Measurements from ENCODE around the gene RNF40. TPM values are rescaled to one million over a fixed set of nuclear protein-coding genes. Genes with fewer than 3 reads are reported as not detected.
"Not testable (repeated sequence)": the region's sequence is repeated elsewhere in the genome, so short reads cannot be mapped to it uniquely, and the experiment has no call there.

The RNF40 gene
- total RNA-seq, 2 experiments from 2014 or later: 95.2 to 107 TPM

DNA sequence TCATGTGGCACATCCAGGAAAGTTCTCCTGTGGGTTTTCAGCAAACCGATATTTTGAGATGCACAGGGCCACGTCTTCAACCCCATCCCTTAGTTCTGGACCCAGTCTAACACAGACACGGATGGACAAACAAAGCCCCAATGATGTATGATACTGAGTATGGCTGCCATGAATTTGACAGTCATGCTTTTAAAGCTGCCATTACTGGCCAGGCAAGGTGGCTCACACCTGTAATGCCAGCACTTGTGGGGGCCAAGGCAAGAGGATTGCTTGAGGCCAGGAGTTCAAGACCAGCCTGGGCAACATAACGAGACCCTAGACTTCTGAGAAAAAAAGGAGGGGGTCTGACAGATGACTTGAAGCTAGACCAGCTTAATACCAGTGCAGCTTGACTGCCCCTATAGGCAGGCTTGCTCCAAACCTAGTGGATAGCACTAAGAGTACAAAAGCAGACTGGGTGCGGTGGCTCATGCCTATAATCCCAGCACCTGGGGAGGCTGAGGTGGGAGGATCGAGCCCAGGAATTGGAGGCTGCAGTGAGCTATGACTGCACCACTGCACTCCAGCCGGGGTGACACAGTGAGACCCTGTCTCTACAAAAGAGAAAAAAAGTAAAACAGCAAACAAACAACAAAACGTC is 35.7 kb downstream of the RNF40 start:
- Mint-ChIP-seq H3K4me3 (no peak overlapping the region), H3K9me3 (no peaks in the 10 kb centered on the region), H3K27me3 (no peaks in the 10 kb centered on the region), H3K4me1 (no peaks in the 10 kb centered on the region), H3K36me3 (no peaks in the 10 kb centered on the region), H3K27ac (no peak overlapping the region)
- DNase-seq: no peak

DNA sequence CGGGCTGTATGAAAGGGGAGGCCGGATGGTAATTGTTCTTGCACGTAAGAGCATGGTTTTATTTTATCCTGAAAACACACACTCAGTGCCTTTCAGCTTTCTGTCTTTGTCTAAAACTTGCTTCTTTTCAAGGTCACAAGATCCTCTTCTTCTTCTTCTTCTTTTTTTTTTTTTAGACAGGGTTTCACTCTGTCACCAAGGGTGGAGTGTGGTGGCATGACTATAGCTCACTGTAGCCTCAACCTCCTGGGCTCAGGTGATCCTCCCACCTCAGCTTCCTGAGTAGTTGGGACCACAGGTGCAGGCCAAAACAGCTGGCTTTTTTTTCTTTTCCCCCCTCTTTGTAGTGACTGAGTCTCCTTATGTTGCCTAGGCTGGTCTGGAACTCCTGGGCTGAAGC is 40.8 kb downstream of the RNF40 start:
- Mint-ChIP-seq H3K27ac (no peak overlapping the region), H3K4me3 (no peak overlapping the region), H3K4me1 (peaks cover 17% of the 10 kb centered on the region), H3K27me3 (no peaks in the 10 kb centered on the region), H3K36me3 (no peaks in the 10 kb centered on the region), H3K9me3 (no peaks in the 10 kb centered on the region)
- no peak for DNase-seq

DNA sequence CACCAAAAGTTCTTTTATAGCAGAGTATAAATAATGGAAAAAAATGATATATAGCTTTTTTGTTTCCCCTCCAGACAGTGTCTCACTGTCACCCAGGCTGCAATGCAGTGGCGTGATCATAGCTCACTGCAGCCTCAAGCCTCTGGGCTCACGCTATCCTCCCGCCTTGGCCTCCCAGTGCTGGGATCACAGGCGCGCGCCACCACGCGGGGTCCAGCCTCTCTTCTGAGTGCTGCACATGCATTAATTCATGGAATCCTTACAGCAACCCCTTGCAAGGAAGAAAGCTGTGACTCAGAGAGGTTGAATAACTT is 42.9 kb downstream of the RNF40 start:
- H3K9me3 Mint-ChIP-seq: no peaks in the 10 kb centered on the region

DNA sequence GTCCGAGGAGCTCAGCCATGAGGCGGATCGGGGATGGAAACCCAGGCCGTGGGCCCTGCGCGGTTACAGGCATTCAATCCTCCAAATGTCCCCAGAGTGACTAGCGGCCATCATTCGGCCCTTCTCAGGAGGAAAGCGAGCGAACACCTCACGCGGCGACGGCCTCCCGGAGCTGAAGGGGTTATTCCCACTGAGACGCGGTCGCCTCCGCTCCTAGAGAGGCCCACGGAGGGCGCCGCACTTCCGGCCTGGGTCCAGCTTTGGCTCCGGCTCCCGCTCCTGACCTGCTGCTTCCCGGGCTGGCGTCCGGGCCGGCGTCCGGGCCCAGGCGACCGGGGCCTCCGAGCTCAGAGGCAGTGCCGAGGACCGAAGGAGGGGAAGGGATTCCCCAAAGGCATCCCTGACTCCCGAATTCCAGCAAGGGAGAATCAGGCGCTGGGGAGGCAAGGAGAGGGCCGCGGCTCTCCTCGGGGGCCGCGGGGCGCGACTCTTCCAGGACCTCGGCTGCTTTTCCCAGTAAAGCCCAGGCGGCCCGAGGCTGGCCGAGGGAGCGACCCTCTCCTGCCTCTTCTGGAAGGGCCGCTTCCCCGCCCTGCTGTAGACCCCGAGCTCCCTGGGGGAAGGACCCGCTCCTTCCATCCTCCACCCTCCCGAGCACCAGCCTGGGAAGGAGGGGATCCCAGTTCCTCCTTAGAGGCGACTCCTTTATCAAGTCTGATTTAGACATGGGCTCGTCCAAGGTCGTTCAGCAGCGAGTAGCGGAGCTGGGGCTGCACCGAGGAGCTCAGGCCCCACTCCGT is 43.4 kb downstream of the RNF40 start:
- Mint-ChIP-seq H3K27ac (peak overlapping the region; percentile 79), H3K36me3 (no peaks in the 10 kb centered on the region), H3K4me3 (peak overlapping the region; percentile 66), H3K9me3 (no peaks in the 10 kb centered on the region), H3K27me3 (no peaks in the 10 kb centered on the region), H3K4me1 (peaks cover 18% of the 10 kb centered on the region)
- peak; percentile 56 for DNase-seq

More for the DNA sequence above, 42.9 kb downstream of the RNF40 start:
- DNase-seq: peak; percentile 45
- H3K27me3 Mint-ChIP-seq: no peaks in the 10 kb centered on the region
- H3K36me3 Mint-ChIP-seq: no peaks in the 10 kb centered on the region
- H3K4me1 Mint-ChIP-seq: peaks cover 18% of the 10 kb centered on the region
- peak overlapping the region; percentile 79 for H3K27ac Mint-ChIP-seq
- H3K4me3 Mint-ChIP-seq: peak overlapping the region; percentile 66

DNA sequence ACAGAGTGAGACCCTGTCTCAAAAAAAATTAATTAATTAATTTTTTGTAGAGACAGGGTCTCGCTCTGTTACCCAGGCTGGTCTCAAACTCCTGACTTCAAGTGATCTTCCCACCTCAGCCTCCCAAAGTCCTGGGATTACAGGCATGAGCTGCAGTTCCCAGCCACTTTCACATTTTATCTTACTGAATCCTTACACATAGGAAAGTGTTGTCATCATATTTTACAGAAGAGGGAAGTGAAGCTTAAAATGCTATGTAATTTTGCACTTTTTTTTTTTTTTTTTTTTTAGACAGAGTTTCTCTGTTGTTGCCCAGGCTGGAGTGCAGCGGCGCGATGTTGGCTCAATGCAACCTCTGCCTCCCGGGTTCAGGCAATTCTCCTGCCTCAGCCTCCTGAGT is 46.0 kb downstream of the RNF40 start:
- Mint-ChIP-seq H3K4me3 (no peak overlapping the region), H3K27me3 (no peaks in the 10 kb centered on the region), H3K27ac (no peak overlapping the region), H3K9me3 (no peaks in the 10 kb centered on the region), H3K4me1 (peaks cover 18% of the 10 kb centered on the region), H3K36me3 (no peaks in the 10 kb centered on the region)
- DNase-seq: no peak

DNA sequence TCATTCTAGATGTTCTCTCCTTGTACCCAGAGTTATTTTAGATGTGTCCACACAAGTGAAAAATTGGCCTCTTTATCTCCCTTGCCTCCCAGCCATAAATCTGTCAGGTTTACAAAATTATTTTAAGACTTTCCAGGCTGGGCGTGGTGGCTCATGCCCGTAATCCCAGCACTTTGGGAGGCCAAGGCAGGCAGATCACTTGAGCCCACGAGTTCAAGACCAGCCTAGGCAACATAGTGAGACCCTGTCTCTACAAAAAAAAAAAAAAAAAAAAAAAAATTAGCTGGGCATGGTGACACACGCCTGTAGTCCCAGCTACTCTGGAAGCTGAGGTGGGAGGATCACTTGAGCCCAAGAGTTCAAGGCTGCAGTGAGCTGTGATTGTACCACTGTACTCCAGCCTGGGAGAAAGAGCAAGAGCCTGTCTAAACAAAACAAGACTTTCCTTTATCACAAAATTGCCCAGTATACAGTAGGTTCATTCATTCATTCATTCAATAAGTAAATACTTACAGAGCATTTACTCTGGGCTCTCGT is 46.8 kb downstream of the RNF40 start:
- not testable (repeated sequence) for H3K4me3 Mint-ChIP-seq, H3K27ac Mint-ChIP-seq, H3K27me3 Mint-ChIP-seq, H3K9me3 Mint-ChIP-seq, DNase-seq, H3K36me3 Mint-ChIP-seq
- peaks cover 21% of the 10 kb centered on the region for H3K4me1 Mint-ChIP-seq

DNA sequence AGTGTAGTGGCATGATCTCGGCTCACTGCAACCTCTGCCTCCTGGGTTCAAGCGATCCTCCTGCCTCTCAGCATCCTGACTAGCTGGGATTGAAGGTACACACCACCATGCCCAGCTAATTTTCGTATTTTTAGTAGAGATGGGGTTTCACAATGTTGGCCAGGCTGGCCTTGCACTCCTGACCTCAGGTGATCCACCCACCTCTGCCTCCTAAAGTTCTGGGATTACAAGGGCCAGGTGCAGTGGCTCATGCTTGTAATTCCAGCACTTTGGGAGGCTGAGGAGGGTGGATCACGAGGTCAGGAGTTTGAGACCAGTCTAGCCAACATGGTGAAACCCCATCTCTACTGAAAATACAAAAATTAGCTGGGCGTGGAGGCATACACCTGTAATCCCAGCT is 47.6 kb downstream of the RNF40 start:
- H3K4me1 Mint-ChIP-seq: peaks cover 23% of the 10 kb centered on the region
- not testable (repeated sequence) for H3K9me3 Mint-ChIP-seq, DNase-seq, H3K4me3 Mint-ChIP-seq, H3K27me3 Mint-ChIP-seq, H3K36me3 Mint-ChIP-seq, H3K27ac Mint-ChIP-seq

DNA sequence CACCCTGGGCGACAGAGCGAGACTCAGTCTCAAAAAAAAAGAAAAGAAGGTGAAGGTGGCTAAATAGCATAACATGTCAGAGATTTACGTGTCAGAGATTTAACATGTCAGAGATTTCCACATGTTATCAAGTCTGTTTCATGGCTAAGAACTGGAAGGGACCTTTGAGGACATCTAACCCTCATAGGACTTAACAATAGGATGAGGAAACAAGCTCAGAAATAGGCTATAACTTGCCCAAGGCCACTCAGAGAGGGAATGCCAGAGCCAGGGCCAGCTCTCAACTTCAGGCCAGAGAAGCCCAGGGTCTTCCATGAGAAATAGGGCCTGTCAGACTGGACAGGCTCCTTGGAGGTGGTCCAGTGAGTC is 51.7 kb downstream of the RNF40 start:
- Mint-ChIP-seq H3K27me3 (no peaks in the 10 kb centered on the region), H3K27ac (peak overlapping the region; percentile 75), H3K4me3 (peak overlapping the region; percentile 83), H3K36me3 (no peaks in the 10 kb centered on the region), H3K4me1 (peaks cover 7% of the 10 kb centered on the region), H3K9me3 (no peaks in the 10 kb centered on the region)
- no peak for DNase-seq

DNA sequence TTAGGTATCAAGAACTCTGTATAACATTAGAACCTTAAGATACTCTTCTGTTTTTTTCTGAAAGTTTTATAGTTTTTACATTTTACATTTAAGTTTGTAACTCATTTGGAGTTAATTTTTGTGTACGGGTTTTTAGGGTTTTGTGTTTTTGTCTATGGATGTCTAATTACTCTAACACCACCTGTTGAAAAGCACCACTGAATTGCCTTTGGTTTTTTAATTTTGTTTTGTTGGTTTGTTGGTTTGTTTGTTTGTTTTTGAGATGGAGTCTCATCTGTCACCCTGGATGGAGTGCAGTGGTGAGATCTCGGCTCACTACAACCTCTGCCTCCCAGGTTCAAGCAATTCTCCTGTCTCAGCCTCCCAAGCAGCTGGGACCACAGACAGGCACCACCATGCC is 54.6 kb downstream of the RNF40 start:
- Mint-ChIP-seq H3K9me3 (no peaks in the 10 kb centered on the region), H3K27ac (no peak overlapping the region), H3K4me3 (no peak overlapping the region), H3K4me1 (peaks cover 7% of the 10 kb centered on the region), H3K27me3 (no peaks in the 10 kb centered on the region), H3K36me3 (no peaks in the 10 kb centered on the region)
- no peak for DNase-seq

DNA sequence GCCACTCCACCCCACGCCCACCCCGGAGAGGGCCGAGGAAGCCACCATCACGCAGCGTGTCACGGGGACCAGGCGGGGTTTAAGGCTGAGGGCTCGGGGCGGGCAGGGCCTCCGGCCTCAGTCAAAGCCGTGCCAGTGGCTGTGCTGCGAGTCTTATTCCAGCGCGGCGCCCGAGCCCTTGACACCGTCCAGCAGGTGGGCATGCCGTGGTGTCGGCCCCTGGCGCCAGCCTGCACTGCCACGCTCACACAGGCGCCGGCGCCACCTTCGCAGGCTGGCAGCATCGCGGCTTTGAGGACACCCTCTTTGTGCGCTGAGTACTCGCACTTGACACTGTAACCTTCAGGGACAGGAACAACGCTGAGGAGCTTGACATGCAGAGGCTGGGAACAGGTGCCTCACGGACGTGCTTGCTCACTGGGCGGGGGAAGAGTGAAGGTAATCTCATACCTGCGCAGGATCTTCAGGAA is 58.9 kb downstream of the RNF40 start:
- Mint-ChIP-seq H3K4me3 (no peak overlapping the region), H3K27me3 (no peaks in the 10 kb centered on the region), H3K36me3 (no peaks in the 10 kb centered on the region), H3K27ac (no peak overlapping the region), H3K4me1 (no peaks in the 10 kb centered on the region), H3K9me3 (no peaks in the 10 kb centered on the region)
- DNase-seq: no peak

DNA sequence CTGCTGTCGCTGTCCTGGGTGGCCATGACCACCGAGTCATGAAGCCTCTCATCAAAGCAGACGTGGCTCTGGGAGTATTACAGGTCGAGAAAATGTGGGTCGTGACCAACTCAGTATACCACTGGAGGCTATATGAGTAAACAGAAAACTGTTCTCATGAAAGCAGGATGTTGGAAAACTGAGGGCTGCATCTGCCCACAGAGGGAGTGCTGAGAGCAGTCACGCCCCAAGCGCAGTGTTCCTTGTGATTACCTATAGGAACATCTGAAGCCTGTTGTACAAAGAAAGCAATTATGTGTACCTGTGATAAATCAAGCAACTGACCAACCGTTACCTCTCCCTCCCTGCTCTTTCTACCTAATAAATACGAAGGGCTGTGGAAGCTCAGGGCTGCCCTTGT is 59.3 kb downstream of the RNF40 start:
- not testable (repeated sequence) for H3K36me3 Mint-ChIP-seq, H3K4me3 Mint-ChIP-seq, DNase-seq, H3K27me3 Mint-ChIP-seq, H3K9me3 Mint-ChIP-seq, H3K27ac Mint-ChIP-seq, H3K4me1 Mint-ChIP-seq

DNA sequence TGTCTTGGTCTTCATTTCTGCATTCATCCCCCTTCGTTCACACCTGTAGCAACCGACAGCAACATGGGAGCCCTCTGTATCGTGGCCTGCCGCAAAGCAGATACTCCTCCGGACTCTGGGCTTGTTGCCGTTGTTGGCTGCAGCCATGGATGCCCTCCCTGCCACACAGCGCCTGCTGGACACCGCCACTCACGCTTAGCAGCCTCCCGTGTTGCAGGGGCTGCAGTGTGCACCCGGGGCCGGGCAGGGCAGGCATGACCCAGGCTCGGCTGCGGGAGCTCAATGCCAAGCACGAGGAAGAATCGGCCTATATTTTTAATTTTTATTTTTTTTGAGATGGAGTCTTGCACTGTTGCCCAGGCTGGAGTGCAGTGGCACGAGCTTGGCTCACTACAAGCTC is 59.8 kb downstream of the RNF40 start:
- Mint-ChIP-seq H3K36me3 (no peaks in the 10 kb centered on the region), H3K4me1 (no peaks in the 10 kb centered on the region), H3K27ac (no peak overlapping the region), H3K27me3 (no peaks in the 10 kb centered on the region), H3K9me3 (no peaks in the 10 kb centered on the region), H3K4me3 (no peak overlapping the region)
- no peak for DNase-seq

Other genes with a start within 250 kb of the RNF40 start
- 10 to 100 TPM; 11.4 to 11.8 TPM for gene ZNF768, start 235.8 kb upstream of the RNF40 start, total RNA-seq
- gene ZNF747, start 227.5 kb upstream of the RNF40 start, total RNA-seq: 10 to 100 TPM; 10.9 to 11.2 TPM
- 10 to 100 TPM; 11.9 to 12.1 TPM for gene ZNF764, start 203.9 kb upstream of the RNF40 start, total RNA-seq
- 1 to 10 TPM; 7.1 to 7.6 TPM for gene ZNF688, start 190.6 kb upstream of the RNF40 start, total RNA-seq
- 1 to 10 TPM; 6.4 to 7.8 TPM for gene ZNF785, start 176.6 kb upstream of the RNF40 start, total RNA-seq
- 10 to 100 TPM; 14.8 to 15.5 TPM for gene ZNF689, start 151.9 kb upstream of the RNF40 start, total RNA-seq
- gene PRR14, start 111.4 kb upstream of the RNF40 start, total RNA-seq: 10 to 100 TPM; 90.1 to 93.3 TPM
- gene FBRS, start 103.9 kb upstream of the RNF40 start, total RNA-seq: 10 to 100 TPM; 92.8 to 94.5 TPM
- 10 to 100 TPM; 66.1 to 72.6 TPM for gene SRCAP, start 63.2 kb upstream of the RNF40 start, total RNA-seq
- 10 to 100 TPM; 31.1 to 32.0 TPM for gene PHKG2, start 13.9 kb upstream of the RNF40 start, total RNA-seq
- gene CFAP119, start 260 bp upstream of the RNF40 start, total RNA-seq: 1 to 10 TPM; 3.7 to 6.4 TPM
- gene ZNF629, start 24.9 kb downstream of the RNF40 start, total RNA-seq: 1 to 10 TPM; 5.4 to 5.5 TPM
- gene BCL7C, start 131.8 kb downstream of the RNF40 start, total RNA-seq: 10 to 100 TPM; 20.8 to 22.0 TPM
- gene CTF1, start 134.3 kb downstream of the RNF40 start, total RNA-seq: under 1 TPM; 0.16 to 0.38 TPM
- 10 to 100 TPM; 24.9 to 27.0 TPM for gene FBXL19, start 161.2 kb downstream of the RNF40 start, total RNA-seq
- gene ORAI3, start 186.7 kb downstream of the RNF40 start, total RNA-seq: 1 to 10 TPM; 5.4 to 5.7 TPM
- gene SETD1A, start 195.4 kb downstream of the RNF40 start, total RNA-seq: 10 to 100 TPM; 28.5 to 31.7 TPM
- 1 to 10 TPM; 1.5 TPM for gene HSD3B7, start 222.9 kb downstream of the RNF40 start, total RNA-seq
- gene STX1B, start 248.3 kb downstream of the RNF40 start, total RNA-seq: 1 to 10 TPM; 1.3 to 1.6 TPM